HCT116 (cell line): ENCODE results near the gene PDE6G.

Source experiments
- CTCF ChIP-seq, 3 experiments: fragments of 200-600 bp in 1 of 3; sonication (generic) in 1 of 3; IDR thresholded peaks in 2 of 3; conservative IDR thresholded peaks in 1 of 3; 2 replicates each; pipeline ENCODE4 v1.5.1; 2012 to 2017; ENCODE audit warnings: low read depth in 2 of 3, low read length in 2 of 3, antibody characterized with exemption in 1 of 3, borderline replicate concordance in 1 of 3, control low read depth in 1 of 3, mild to moderate bottlenecking in 1 of 3, mixed read lengths in 1 of 3, mixed run types in 1 of 3, moderate library complexity in 1 of 3; ENCODE audit not compliant: insufficient read depth in 1 of 3
- EGR1 ChIP-seq: IDR thresholded peaks from 2 replicates; pipeline ENCODE4 v1.6.1; 2012; ENCODE audit warnings: low read depth
- EZH2phosphoT487 ChIP-seq: fragments of 200-600 bp; IDR thresholded peaks from 2 replicates; pipeline ENCODE4 v1.6.1; 2018; ENCODE audit warnings: antibody characterized with exemption, borderline replicate concordance
- JUND ChIP-seq: IDR thresholded peaks from 2 replicates; pipeline ENCODE4 v1.6.1; 2012
- POLR2A ChIP-seq: IDR thresholded peaks from 2 replicates; pipeline ENCODE4 v1.7.0; 2011; ENCODE audit warnings: borderline replicate concordance; ENCODE audit not compliant: insufficient read depth, insufficient read length; ENCODE audit errors: extremely low read depth
- SIN3A ChIP-seq: IDR thresholded peaks from 2 replicates; pipeline ENCODE4 v1.6.1; 2012; ENCODE audit warnings: low read depth
- TCF7L2 ChIP-seq: IDR thresholded peaks from 2 replicates; pipeline ENCODE4 v1.7.0; 2011; ENCODE audit warnings: borderline replicate concordance, inconsistent platforms; ENCODE audit not compliant: insufficient read depth, insufficient read length; ENCODE audit errors: extremely low read depth

- TF ChIP-seq JUND (no peak), CTCF (IDR thresholded peaks at IDR 0.05 in 2 of 3, conservative IDR thresholded peaks at IDR 0.05 in 1 of 3; ENCODE audit: borderline replicate concordance in 1 of 3, insufficient read depth in 1 of 3, low read depth in 2 of 3, low read length in 2 of 3) (no peak), EZH2phosphoT487 (no peak), TCF7L2 (no peak), POLR2A (no peak), SIN3A (no peak), EGR1 (no peak)
Measured at GRCh38 chr17:81648707-81649085, 7.6 kb downstream of the PDE6G start.
